Renal cortical epithelial cell (primary cell): Measurements from ENCODE around the gene HAND2. TPM values are rescaled to one million over a fixed set of nuclear protein-coding genes. Genes with fewer than 3 reads are reported as not detected.

Experiments used
- DNase-seq: peaks from one replicate; pipeline ENCODE4 v3.0.0-alpha.2; 2011; ENCODE audit warnings: low read depth
- total RNA-seq: library from RNA; depleted of rRNA; stranded (reverse); fragments of >200 nt; gene quantifications from 2 replicates; pipeline ENCODE4 v1.2.3, GENCODE V29; 2014

HAND2 gene
- total RNA-seq, 1 donor from 2014 or later = not detected

- no peak for DNase-seq
Measured at GRCh38 chr4:173503330-173504180, 26.5 kb downstream of the HAND2 start.

DNA sequence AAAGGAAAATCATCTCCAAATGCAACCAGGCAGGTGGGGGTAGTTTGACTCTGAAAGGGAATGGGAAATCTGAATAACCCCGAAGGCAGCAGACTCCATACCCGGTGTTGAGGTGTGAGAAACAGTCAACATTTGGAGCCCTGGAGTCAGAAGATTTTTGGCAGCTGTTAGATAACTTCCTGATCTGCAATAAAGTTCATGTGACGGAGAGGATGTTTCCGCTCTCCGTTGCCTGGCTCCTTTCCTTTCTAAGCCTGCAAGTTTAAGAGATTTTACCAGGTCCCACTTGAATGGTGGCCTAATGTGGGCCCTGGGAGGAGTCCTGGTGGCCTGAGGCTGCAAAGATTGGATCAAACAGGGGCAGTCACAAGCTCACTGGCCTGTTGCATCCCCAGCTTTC, 27.7 kb downstream of the HAND2 start:
- DNase-seq = no peak

DNA sequence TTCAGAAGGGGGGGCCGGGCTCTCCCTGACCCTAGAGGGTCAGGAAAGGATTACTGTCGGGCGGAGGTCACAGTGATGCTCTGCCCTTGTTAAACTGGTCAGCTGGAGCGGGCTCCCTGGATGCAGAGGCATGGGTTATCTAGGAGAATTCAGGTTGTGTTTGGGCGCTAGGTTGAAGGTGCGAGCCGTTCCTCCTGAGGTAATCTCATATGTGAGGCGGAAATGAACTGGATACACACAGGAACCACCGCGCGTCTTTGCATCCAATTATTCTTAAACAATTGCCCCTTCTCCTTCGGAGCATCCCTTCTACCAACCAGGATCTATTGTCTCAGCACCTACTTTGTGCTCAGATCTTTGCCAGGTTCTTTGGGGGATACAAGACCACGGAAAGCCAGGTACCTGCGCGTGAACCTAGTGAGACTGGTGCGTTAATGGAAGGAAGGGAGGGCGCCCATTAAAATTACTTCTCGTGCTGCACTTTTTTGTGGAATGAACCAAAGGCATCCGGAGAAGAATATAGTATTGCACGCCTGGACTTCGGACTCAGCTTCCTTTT, 28.4 kb downstream of the HAND2 start:
- no peak for DNase-seq

DNA sequence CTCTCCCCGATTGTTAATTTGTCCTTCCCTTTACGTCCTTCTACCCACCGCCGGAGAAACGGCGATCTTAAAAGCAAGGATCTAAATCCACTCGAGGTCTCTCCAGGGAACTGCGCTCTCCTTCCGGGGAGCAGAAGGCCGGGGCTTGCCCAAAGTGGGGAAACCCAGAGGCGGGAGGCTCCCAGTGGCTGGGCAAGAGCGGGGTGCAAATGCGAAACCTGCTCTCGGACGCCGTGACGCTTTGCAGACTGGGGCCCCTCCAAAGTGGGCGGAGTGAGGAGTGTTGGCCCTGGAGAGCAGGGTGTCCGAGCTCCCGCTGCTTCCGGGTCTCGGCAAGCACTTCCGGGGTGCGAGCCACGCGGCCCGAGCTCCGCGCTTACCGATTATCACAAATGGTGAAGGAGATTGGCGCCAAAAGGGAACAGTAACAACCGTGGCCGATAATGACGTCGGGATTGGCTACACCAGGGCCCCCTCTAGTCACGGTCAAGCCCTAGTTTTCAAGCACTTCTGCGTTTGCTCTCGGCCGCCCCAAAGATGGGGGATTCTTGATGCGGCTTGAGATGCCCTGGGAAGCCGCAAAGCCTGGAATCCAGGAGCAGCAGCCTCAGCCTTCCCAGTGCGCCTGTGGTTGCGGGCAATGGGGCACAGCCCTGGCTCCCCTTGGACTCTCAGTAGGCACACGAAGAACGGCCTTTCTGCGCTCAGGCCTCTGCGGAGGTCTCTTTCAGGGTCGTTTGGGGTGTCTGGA, 29.0 kb downstream of the HAND2 start:
- DNase-seq = no peak

GRCh38 chr4:173499658-173500535, 30.1 kb downstream of the HAND2 start:
- no peak for DNase-seq

GRCh38 chr4:173498771-173499170, 31.3 kb downstream of the HAND2 start:
- no peak for DNase-seq

DNA sequence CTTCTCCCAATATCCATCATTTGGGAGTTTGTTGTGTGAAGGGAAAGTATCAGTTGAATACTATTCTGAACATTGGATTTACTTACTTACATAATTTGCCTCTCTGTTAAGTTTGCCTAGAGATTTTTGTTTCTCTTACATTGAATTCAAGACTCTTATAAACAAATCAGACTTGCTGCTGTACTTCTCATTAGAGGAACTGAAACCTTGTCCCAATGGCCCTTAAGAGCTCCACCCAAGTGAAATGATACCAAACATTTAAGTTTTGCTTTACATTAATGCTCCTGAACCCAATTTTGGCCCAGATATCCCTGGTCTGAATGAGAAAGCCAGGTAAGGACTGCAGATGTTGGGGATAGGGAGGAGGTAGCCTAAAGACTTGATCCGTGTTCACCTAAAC, 32.0 kb downstream of the HAND2 start:
- DNase-seq = no peak

DNA sequence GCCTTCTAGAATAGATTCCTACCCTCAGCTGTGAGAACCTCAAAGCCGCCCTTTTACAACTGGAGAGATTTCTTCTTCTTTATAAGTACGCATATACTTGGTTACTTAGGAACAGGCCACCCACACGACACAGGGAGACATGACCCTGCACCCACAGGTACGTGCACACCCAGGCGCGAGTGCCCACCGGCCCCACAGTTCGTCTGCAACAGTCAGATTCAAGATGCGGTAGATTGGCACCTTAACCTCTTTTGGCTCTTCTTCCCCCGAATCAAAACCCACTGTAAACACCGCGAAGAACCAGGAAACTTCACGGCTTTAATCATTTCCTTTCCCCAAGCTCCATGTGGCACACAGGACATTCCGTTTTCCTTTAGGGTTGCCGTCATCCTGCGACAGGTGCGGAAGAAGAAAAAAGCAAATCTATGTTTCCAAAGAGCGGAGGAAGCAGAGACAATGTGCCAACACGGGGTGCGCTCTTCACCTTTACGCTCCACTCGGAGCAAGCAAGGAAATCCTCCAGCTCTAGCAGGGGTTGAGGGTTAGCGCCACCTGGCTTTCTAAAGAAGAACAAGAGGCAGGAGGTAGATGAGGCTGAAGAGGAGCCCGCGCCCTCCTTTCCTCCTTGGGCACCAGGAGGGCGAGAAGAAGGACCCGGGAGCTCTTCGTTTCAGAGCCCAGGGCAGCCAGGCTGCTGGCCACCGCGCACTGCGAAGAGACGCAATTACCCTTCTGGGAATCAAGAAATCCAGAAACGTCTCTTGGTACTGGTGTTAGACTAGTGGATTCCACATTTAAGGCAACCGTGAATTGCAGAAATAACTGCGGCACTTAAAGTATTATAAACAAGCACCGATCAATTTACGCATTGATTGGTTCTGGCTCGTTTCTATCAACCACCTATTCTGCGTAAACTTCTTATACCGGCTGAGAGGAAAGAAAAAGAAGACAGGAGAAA, 35.7 kb downstream of the HAND2 start:
- peak; percentile 61 for DNase-seq

GRCh38 chr4:173493041-173493440, 37.0 kb downstream of the HAND2 start:
- DNase-seq = no peak

- DNase-seq = no peak
Measured at GRCh38 chr4:173492315-173492714, 37.7 kb downstream of the HAND2 start.

- DNase-seq = peak; percentile 87
Measured at GRCh38 chr4:173490817-173491528, 39.1 kb downstream of the HAND2 start.

DNA sequence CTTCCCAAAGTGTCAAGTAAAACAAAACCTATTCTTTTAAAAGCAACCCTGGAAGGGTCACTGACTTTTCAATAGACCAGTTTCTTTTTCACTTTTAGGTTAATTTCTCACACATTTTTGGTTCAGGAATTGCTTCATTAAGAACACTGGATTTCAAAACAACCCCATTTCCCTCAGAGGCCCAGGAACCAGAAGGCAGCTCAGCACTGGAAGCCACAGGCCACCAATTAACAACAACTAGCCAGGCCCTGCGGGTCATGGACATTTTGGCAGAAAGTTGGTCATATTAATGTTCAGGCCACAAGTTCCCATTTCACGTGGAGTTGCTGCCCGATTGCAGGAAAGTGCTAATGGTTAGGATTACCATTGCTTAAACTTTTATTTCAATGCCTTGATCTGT, 39.8 kb downstream of the HAND2 start:
- peak; percentile 43 for DNase-seq

DNA sequence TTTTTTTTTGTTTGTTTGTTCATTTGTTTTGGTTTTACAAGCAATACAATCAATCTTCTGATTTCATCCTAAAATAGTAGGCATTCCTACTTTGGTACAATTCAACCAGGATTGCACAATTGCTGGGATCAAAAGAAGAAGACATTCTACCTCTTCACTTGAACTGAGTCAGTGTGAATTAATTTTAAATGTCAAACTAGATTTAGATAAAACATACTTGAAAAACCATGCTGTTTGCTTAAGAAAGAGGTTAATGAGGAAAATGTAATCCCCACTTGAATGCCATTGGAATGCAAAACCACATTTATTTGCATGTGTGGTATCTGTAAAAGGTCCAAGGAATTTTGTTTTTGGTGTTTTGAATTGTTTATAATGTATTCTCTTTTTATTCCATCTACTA, 40.5 kb downstream of the HAND2 start:
- peak; percentile 83 for DNase-seq

DNA sequence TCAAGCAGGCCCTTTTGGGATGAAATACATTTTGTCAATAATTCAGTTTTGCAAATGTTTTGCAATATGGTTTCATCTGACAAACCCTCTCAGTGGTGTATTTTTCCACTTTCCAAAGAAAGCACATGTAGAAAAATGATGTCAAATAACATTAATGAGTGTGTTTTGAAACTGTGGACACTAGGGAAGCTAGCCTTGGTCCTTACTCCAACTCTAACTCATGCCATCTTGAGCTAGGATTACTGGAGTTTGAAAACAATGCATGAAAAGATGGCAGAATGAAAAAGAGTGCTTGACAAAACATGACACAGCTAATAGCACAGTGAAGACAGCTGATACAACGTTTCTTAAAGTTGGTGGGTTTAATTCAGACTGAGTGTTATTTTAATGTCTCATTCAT, 41.4 kb downstream of the HAND2 start:
- DNase-seq = no peak

GRCh38 chr4:173488074-173488473, 42.0 kb downstream of the HAND2 start:
- DNase-seq = no peak

DNA sequence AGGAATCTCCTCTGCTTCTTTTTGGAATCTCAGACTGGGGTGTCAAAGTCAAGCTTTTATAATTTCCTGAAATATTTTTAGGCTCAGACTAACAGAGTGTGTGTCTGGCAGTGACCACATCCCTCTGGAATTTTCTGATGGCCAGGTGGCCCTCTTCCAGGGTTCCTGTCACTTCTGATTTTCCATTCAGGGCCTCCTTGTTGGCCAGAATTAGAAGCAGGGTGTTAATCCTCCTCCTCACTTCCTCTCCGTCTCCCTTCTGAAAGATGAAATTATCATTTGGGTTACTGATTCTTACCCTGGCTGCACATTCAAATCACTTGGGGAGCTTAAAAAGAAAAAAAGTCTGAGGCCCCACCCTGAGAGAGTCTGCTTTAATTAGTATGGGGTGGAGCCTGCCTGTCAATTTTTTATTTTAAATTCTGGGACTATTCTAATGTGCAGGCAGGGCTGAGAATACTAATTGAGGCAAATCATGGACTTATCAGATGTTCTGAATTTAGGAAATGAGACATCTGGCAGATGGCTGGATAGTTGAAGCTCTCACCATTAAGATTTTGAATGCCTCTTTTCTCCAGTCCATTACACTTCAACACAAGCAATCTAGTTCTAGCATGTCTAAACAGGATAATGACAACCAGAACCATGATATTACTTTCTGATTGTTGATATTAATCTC, 43.2 kb downstream of the HAND2 start:
- no peak for DNase-seq

DNA sequence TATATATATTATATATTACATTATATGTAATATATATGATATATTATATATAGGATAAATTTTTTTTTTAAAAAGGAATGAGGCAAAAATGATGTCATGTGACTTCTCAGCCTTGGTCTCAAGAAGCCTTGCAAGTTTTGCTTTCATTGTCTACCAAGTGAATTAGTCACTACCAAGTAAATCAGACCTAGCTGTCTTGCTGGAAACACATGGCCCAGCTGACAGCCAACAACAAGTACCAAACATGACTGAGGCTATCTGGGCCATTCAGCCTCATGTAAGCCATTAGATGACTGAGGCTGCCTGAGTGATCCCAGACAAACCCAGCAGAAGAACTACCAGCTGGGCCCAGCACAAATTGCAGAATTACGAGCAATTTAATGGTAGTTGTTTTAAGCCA, 44.9 kb downstream of the HAND2 start:
- peak; percentile 32 for DNase-seq

DNA sequence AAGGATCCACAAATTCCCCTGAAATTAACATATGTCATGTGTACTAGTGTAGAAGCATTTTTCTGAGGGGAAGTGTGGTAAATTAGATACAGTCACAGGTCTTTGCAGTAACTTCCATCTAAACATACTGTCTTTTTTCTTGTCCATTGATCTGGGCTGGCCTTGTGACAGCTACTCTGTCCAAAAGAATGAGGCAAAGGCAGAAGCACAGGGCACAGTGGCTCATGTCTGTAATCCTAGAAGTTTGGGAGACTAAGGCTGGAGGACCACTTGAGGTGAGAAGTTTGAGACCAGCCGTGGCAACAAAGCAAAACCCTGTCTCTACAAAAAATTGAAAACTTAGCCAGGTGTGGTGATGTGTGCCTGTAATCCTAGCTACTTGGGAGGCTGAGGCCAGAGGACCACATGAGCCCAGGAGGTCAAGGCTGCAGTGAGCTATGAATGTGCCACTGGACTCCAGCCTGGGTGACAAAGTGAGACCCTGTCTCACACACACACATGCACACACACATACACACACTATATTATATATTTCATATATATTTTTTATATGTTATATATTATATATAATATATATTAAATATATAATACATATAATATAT, 47.6 kb downstream of the HAND2 start:
- DNase-seq = no peak

- DNase-seq = no peak
Measured at GRCh38 chr4:173478913-173479283, 51.1 kb downstream of the HAND2 start.
